Stimulated activated naive B cell treated with anti-CD40 and anti-IgM and Interleukin-4, amounts not matched to agents 10 μg/mL and 1 μg/mL and 100 μg/mL, for 72 hours (primary cell): Measurements from ENCODE around the gene GTF3A.

Experiments used
- ATAC-seq, 2 donors: fragments of 150-1000 bp; cut with Tn5 transposase; replicated peaks; 2 replicates each; pipeline ENCODE4 v1.10.0; 2021; ENCODE audit warnings: moderate library complexity in 1 of 2
- DNase-seq: peaks from one replicate; pipeline ENCODE4 v3.0.0; 2021
- H3K27ac Mint-ChIP-seq: one replicate; pipeline ENCODE4 v1.8.0; 2022; ENCODE audit warnings: mild to moderate bottlenecking, mixed read lengths
- H3K27me3 Mint-ChIP-seq, 2 donors: one replicate each; pipeline ENCODE4 v1.8.0; 2022; ENCODE audit warnings: mixed read lengths in 2 of 2
- H3K36me3 Mint-ChIP-seq, 2 donors: one replicate each; pipeline ENCODE4 v1.8.0; 2022; ENCODE audit warnings: mixed read lengths in 2 of 2, mild to moderate bottlenecking in 1 of 2
- H3K4me1 Mint-ChIP-seq, 2 donors: one replicate each; pipeline ENCODE4 v1.8.0; 2022; ENCODE audit warnings: mixed read lengths in 2 of 2, mild to moderate bottlenecking in 1 of 2
- H3K4me3 Mint-ChIP-seq, 2 donors: one replicate each; pipeline ENCODE4 v1.8.0; 2022; ENCODE audit warnings: mild to moderate bottlenecking in 2 of 2, mixed read lengths in 2 of 2, moderate library complexity in 1 of 2
- H3K9me3 Mint-ChIP-seq, 2 donors: one replicate each; pipeline ENCODE4 v1.8.0; 2022; ENCODE audit warnings: mixed read lengths in 2 of 2, mild to moderate bottlenecking in 1 of 2

Gene GTF3A

GRCh38 chr13:27476943-27477703, 52.7 kb downstream of the GTF3A start:
- DNase-seq (peak; percentile 28), ATAC-seq (peak; percentile 79 to 81)
- H3K4me3 Mint-ChIP-seq = no peak overlapping the region
- H3K36me3 Mint-ChIP-seq = no peaks in the 10 kb centered on the region
- no peaks in the 10 kb centered on the region for H3K27me3 Mint-ChIP-seq
- peaks cover 21 to 30% of the 10 kb centered on the region in 2 donors for H3K4me1 Mint-ChIP-seq
- peaks cover 0 to 2% of the 10 kb centered on the region in 2 donors for H3K9me3 Mint-ChIP-seq
- peak overlapping the region; percentile 44 for H3K27ac Mint-ChIP-seq

GRCh38 chr13:27481766-27482165, 57.3 kb downstream of the GTF3A start:
- DNase-seq (peak; percentile 8), ATAC-seq (no peak)
- Mint-ChIP-seq H3K36me3 (peaks cover 5 to 11% of the 10 kb centered on the region in 2 donors), H3K9me3 (peaks cover 6 to 7% of the 10 kb centered on the region in 2 donors), H3K27ac (no peak overlapping the region), H3K4me3 (no peak overlapping the region), H3K4me1 (peaks cover 27 to 43% of the 10 kb centered on the region in 2 donors), H3K27me3 (no peaks in the 10 kb centered on the region)

- peak overlapping the region; percentile 71 to 73 for H3K4me3 Mint-ChIP-seq
- H3K27ac Mint-ChIP-seq = peak overlapping the region; percentile 94
Observed at GRCh38 chr13:27482983-27483382, 58.6 kb downstream of the GTF3A start.

GRCh38 chr13:27483421-27483820, 59.0 kb downstream of the GTF3A start:
- peak overlapping the region; percentile 94 for H3K27ac Mint-ChIP-seq
- H3K36me3 Mint-ChIP-seq = peaks cover 5 to 11% of the 10 kb centered on the region in 2 donors
- H3K27me3 Mint-ChIP-seq = no peaks in the 10 kb centered on the region
- peaks cover 6 to 7% of the 10 kb centered on the region in 2 donors for H3K9me3 Mint-ChIP-seq
- peak overlapping the region; percentile 71 to 73 for H3K4me3 Mint-ChIP-seq
- H3K4me1 Mint-ChIP-seq = peaks cover 14 to 29% of the 10 kb centered on the region in 2 donors
- ATAC-seq = peak in 1 of 2 donors; percentile 8
- DNase-seq = no peak

More at GRCh38 chr13:27482983-27483382, 58.6 kb downstream of the GTF3A start:
- Mint-ChIP-seq H3K9me3 (peaks cover 6 to 7% of the 10 kb centered on the region in 2 donors), H3K27me3 (no peaks in the 10 kb centered on the region), H3K4me1 (peaks cover 17 to 30% of the 10 kb centered on the region in 2 donors), H3K36me3 (peaks cover 5 to 11% of the 10 kb centered on the region in 2 donors)
- DNase-seq = peak; percentile 64
- ATAC-seq = peak; percentile 99 to 100
